Liver (tissue), 3 donors: ENCODE data around the gene PROS1.
"Not testable (repeated sequence)": the region's sequence is repeated elsewhere in the genome, so short reads cannot be mapped to it uniquely, and the experiment has no call there.

ENCODE experiments used
- ATF3 ChIP-seq: IDR thresholded peaks from 2 replicates; pipeline ENCODE4 v1.6.1; 2016; ENCODE audit warnings: antibody characterized with exemption
- CTCF ChIP-seq: fragments of 150-350 bp; IDR thresholded peaks from 2 replicates; pipeline ENCODE4 v1.5.1; 2017; ENCODE audit warnings: improper control_type of control experiment, low read depth, low read length; ENCODE audit not compliant: missing input control
- EGR1 ChIP-seq, 2 donors: IDR thresholded peaks; 2 replicates each; pipeline ENCODE4 v1.6.1; 2016 to 2018; ENCODE audit warnings: antibody characterized with exemption in 2 of 2, low read depth in 2 of 2
- GABPA ChIP-seq, 2 donors: IDR thresholded peaks in 1 of 2; conservative IDR thresholded peaks in 1 of 2; 2 replicates each; pipeline ENCODE4 v1.6.1; 2016; ENCODE audit warnings: antibody characterized with exemption in 2 of 2, mild to moderate bottlenecking in 1 of 2, moderate library complexity in 1 of 2
- HNF4A ChIP-seq, 2 donors: conservative IDR thresholded peaks; 2 replicates each; pipeline ENCODE4 v1.6.1; 2016; ENCODE audit warnings: antibody characterized with exemption in 2 of 2, mild to moderate bottlenecking in 2 of 2
- HNF4G ChIP-seq: IDR thresholded peaks from 2 replicates; pipeline ENCODE4 v1.6.1; 2016; ENCODE audit warnings: antibody characterized with exemption
- MAX ChIP-seq: IDR thresholded peaks from 2 replicates; pipeline ENCODE4 v1.6.1; 2016; ENCODE audit warnings: antibody characterized with exemption
- RAD21 ChIP-seq, 2 donors: IDR thresholded peaks; 2 replicates each; pipeline ENCODE4 v1.6.1; 2016; ENCODE audit warnings: antibody characterized with exemption in 2 of 2, mild to moderate bottlenecking in 2 of 2
- REST ChIP-seq: IDR thresholded peaks from 2 replicates; pipeline ENCODE4 v1.6.1; 2016; ENCODE audit warnings: antibody characterized with exemption, mild to moderate bottlenecking
- RXRA ChIP-seq, 2 donors: IDR thresholded peaks; 2 replicates each; pipeline ENCODE4 v1.6.1; 2017 to 2018; ENCODE audit warnings: antibody characterized with exemption in 2 of 2, mild to moderate bottlenecking in 1 of 2
- SP1 ChIP-seq: IDR thresholded peaks from 2 replicates; pipeline ENCODE4 v1.6.1; 2018; ENCODE audit warnings: antibody characterized with exemption, mild to moderate bottlenecking
- TAF1 ChIP-seq: conservative IDR thresholded peaks from 2 replicates; pipeline ENCODE4 v1.6.1; 2016; ENCODE audit warnings: antibody characterized with exemption, mild to moderate bottlenecking
- YY1 ChIP-seq: IDR thresholded peaks from 2 replicates; pipeline ENCODE4 v1.6.1; 2016; ENCODE audit warnings: antibody characterized with exemption, mild to moderate bottlenecking
- TF ChIP-seq, protein P1 (sequence below): IDR thresholded peaks from 2 replicates; pipeline ENCODE4 v1.6.1; 2016; ENCODE audit warnings: antibody characterized with exemption
- donor health status: healthy.
- donor health status: healthy.

DNA sequence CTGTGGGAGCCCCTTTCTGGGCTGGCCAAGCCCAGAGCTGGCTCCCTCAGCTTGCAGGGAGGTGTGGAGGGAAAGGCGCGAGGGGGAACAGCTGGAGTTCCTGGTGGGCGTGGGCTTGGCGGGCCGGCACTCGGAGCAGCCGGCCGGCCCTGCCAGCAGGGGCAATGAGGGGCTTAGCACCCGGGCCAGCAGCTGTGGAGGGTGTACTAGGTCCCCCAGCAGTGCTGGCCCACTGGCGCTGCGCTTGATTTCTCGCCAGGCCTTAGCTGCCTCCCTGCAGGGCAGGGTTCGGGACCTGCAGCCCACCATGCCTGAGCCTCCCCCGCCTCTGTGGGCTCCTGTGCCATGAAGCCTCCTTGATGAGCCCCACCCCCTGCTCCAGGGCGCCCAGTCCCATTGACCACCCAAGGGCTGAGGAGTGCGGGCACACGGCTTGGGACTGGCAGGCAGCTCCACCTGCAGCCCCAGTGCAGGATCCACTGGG lies 56.1 kb downstream of the PROS1 start:
- TF ChIP-seq, protein P1, sequence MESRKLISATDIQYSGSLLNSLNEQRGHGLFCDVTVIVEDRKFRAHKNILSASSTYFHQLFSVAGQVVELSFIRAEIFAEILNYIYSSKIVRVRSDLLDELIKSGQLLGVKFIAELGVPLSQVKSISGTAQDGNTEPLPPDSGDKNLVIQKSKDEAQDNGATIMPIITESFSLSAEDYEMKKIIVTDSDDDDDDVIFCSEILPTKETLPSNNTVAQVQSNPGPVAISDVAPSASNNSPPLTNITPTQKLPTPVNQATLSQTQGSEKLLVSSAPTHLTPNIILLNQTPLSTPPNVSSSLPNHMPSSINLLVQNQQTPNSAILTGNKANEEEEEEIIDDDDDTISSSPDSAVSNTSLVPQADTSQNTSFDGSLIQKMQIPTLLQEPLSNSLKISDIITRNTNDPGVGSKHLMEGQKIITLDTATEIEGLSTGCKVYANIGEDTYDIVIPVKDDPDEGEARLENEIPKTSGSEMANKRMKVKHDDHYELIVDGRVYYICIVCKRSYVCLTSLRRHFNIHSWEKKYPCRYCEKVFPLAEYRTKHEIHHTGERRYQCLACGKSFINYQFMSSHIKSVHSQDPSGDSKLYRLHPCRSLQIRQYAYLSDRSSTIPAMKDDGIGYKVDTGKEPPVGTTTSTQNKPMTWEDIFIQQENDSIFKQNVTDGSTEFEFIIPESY, result not testable (repeated sequence)
- not testable (repeated sequence) for TF ChIP-seq CTCF; REST; SP1; HNF4G; MAX; RAD21 (IDR thresholded peaks at IDR 0.05); GABPA (IDR thresholded peaks at IDR 0.05 in 1 of 2, conservative IDR thresholded peaks at IDR 0.05 in 1 of 2); YY1; HNF4A (conservative IDR thresholded peaks at IDR 0.05); ATF3; TAF1; RXRA (IDR thresholded peaks at IDR 0.05); EGR1 (IDR thresholded peaks at IDR 0.05; ENCODE audit: low read depth in 2 of 2)
